ENCODE results near the gene IL18BP.

- TF ChIP-seq CTCF (IDR thresholded peaks at IDR 0.05; ENCODE audit: low read depth, low read length, poor library complexity, severe bottlenecking) (no peak), EZH2phosphoT487 (IDR thresholded peaks at IDR 0.05; ENCODE audit: borderline replicate concordance, low read length) (no peak)
These were observed 27.0 kb upstream of the IL18BP start for GRCh38 chr11:71971680-71972079.

Data from DOHH2 (cell line).